Measurements from ENCODE around the gene XKR7. TPM values are rescaled to one million over a fixed set of nuclear protein-coding genes. Genes with fewer than 3 reads are reported as not detected.

Gene XKR7
- total and polyA plus RNA-seq, 10 donors = 0.02 to 0.21 (median 0.08) TPM; not detected in 2

- peak overlapping the region in 5 of 8 donors; percentile 29 to 69 (median 55) for H3K27ac ChIP-seq
- peak overlapping the region; percentile 2 to 81 (median 67) for H3K4me3 ChIP-seq
- H3K27me3 ChIP-seq (replicated peaks in 1 of 7) = peaks cover 0 to 93% (median 30%) of the 10 kb centered on the region in 7 donors
- no peak for TF ChIP-seq CTCF (IDR thresholded peaks at IDR 0.05 in 8 of 11, conservative IDR thresholded peaks at IDR 0.05 in 3 of 11)
- no peak for TF ChIP-seq POLR2A (IDR thresholded peaks at IDR 0.05)
- TF ChIP-seq POLR2AphosphoS5 (IDR thresholded peaks at IDR 0.05) = no peak
- no peak for DNase-seq
- peaks cover 0 to 23% (median 0%) of the 10 kb centered on the region in 6 donors for H3K36me3 ChIP-seq
- intact Hi-C loops (cut with DNase I; ENCODE audit: low total_unique reads) = no loop called here
- H3K9me3 ChIP-seq = no peaks in the 10 kb centered on the region
- 14 to 24% (median 20%) methylated on average over 11 of the region's 11 CpGs for WGBS, 5 donors
- H3K4me1 ChIP-seq = peaks cover 5 to 64% (median 26%) of the 10 kb centered on the region in 6 donors
Measured at GRCh38 chr20:32019563-32020463, 51.9 kb downstream of the XKR7 start.

- DNase-seq = no peak
- H3K27me3 ChIP-seq (replicated peaks in 1 of 7) = peaks cover 0 to 96% (median 30%) of the 10 kb centered on the region in 7 donors
- TF ChIP-seq POLR2AphosphoS5 (IDR thresholded peaks at IDR 0.05) = peak in 1 of 3 donors; percentile 46
- no peak for TF ChIP-seq POLR2A (IDR thresholded peaks at IDR 0.05)
- intact Hi-C loops (cut with DNase I; ENCODE audit: low total_unique reads) = no loop called here
- WGBS, 5 donors = 58 to 85% (median 74%) methylated on average over 4 of the region's 4 CpGs
- H3K36me3 ChIP-seq = peaks cover 0 to 36% (median 1%) of the 10 kb centered on the region in 6 donors
- H3K9me3 ChIP-seq = no peaks in the 10 kb centered on the region
- peaks cover 5 to 51% (median 27%) of the 10 kb centered on the region in 6 donors for H3K4me1 ChIP-seq
- peak overlapping the region in 2 of 8 donors; percentile 76 to 81 for H3K4me3 ChIP-seq
- H3K27ac ChIP-seq = peak overlapping the region in 5 of 8 donors; percentile 39 to 69 (median 55)
Measured at GRCh38 chr20:32021091-32021490, 53.1 kb downstream of the XKR7 start.

- peaks cover 0 to 25% (median 9%) of the 10 kb centered on the region in 6 donors for H3K4me1 ChIP-seq
- no peak overlapping the region for H3K27ac ChIP-seq
- no peak overlapping the region for H3K4me3 ChIP-seq
- intact Hi-C loops (cut with DNase I; ENCODE audit: low total_unique reads) = no loop called here
- WGBS, 5 donors = 65 to 80% (median 72%) methylated on average over 6 of the region's 6 CpGs
- H3K36me3 ChIP-seq = peaks cover 0 to 70% (median 1%) of the 10 kb centered on the region in 6 donors
- DNase-seq = no peak
- H3K27me3 ChIP-seq (replicated peaks in 1 of 7) = peaks cover 0 to 61% (median 17%) of the 10 kb centered on the region in 7 donors
- no peak for TF ChIP-seq CTCF (IDR thresholded peaks at IDR 0.05 in 8 of 11, conservative IDR thresholded peaks at IDR 0.05 in 3 of 11)
- peak in 1 of 3 donors; percentile 23 for TF ChIP-seq POLR2AphosphoS5 (IDR thresholded peaks at IDR 0.05)
- no peaks in the 10 kb centered on the region for H3K9me3 ChIP-seq
Measured at GRCh38 chr20:32024683-32025295, 56.8 kb downstream of the XKR7 start.

- Histone ChIP-seq H3K4me3 (no peak overlapping the region), H3K27me3 (replicated peaks in 1 of 7) (peaks cover 0 to 46% (median 0%) of the 10 kb centered on the region in 7 donors), H3K4me1 (peaks cover 7 to 38% (median 24%) of the 10 kb centered on the region in 6 donors), H3K27ac (no peak overlapping the region), H3K9me3 (no peaks in the 10 kb centered on the region), H3K36me3 (peaks cover 0 to 80% (median 3%) of the 10 kb centered on the region in 6 donors)
- no peak for DNase-seq
- no peak for TF ChIP-seq CTCF (IDR thresholded peaks at IDR 0.05 in 8 of 11, conservative IDR thresholded peaks at IDR 0.05 in 3 of 11)
- TF ChIP-seq POLR2A (IDR thresholded peaks at IDR 0.05) = no peak
- no peak for TF ChIP-seq POLR2AphosphoS5 (IDR thresholded peaks at IDR 0.05)
- intact Hi-C loops (cut with DNase I; ENCODE audit: low total_unique reads) = no loop called here
- 82 to 98% (median 90%) methylated on average over 3 of the region's 3 CpGs for WGBS, 5 donors
Measured at GRCh38 chr20:32027643-32028042, 59.7 kb downstream of the XKR7 start.

Data from spleen (tissue), 11 donors.